Endothelial cell of hepatic sinusoid (primary cell): ENCODE data around the gene SCLY.
"Not testable (repeated sequence)": the region's sequence is repeated elsewhere in the genome, so short reads cannot be mapped to it uniquely, and the experiment has no call there.

Experiments
- in situ Hi-C: cut with HindIII; loops from 2 replicates; pipeline ENCODE4 v1.10.0; 2017; ENCODE audit warnings: low sequenced_read_pairs

Gene SCLY

GRCh38 chr2:238060542-238061314, at the start of gene SCLY:
SCLY (plus strand) TSS chr2:238061001; CDS start chr2:238061055, 54 bp downstream.
- in situ Hi-C loops, result no loop called here

- in situ Hi-C loops, result no loop called here
Observed at GRCh38 chr2:238013806-238014205, 47.0 kb upstream of the SCLY start.

GRCh38 chr2:238015705-238016104, 45.1 kb upstream of the SCLY start:
- in situ Hi-C loops, result no loop called here

- in situ Hi-C loops, result no loop called here
Observed at GRCh38 chr2:238016526-238016925, 44.3 kb upstream of the SCLY start.

- in situ Hi-C loops, result no loop called here
Observed at GRCh38 chr2:238019962-238020361, 40.8 kb upstream of the SCLY start.

- in situ Hi-C loops, result no loop called here
Observed at GRCh38 chr2:238020816-238021215, 40.0 kb upstream of the SCLY start.

GRCh38 chr2:238021327-238021726, 39.5 kb upstream of the SCLY start:
- in situ Hi-C loops, result no loop called here

- in situ Hi-C loops, result no loop called here
Observed at GRCh38 chr2:238022594-238023157, 38.1 kb upstream of the SCLY start.

- in situ Hi-C loops, result no loop called here
Observed at GRCh38 chr2:238023608-238024007, 37.2 kb upstream of the SCLY start.

GRCh38 chr2:238024986-238025385, 35.8 kb upstream of the SCLY start:
- in situ Hi-C loops, result loop anchor here (5.0 kb wide), 2 partner anchors 38 to 67 kb away; no protein-coding TSS in a partner anchor

- in situ Hi-C loops, result loop anchor here (5.0 kb wide), 2 partner anchors 39 to 66 kb away; no protein-coding TSS in a partner anchor
Observed at GRCh38 chr2:238025741-238026360, 35.0 kb upstream of the SCLY start.

- in situ Hi-C loops, result loop anchor here (5.0 kb wide), 2 partner anchors 40 to 65 kb away; no protein-coding TSS in a partner anchor
Observed at GRCh38 chr2:238027058-238027457, 33.7 kb upstream of the SCLY start.

- in situ Hi-C loops, result loop anchor here (5.0 kb wide), 2 partner anchors 41 to 64 kb away; no protein-coding TSS in a partner anchor
Observed at GRCh38 chr2:238027591-238028415, 33.0 kb upstream of the SCLY start.

GRCh38 chr2:238029853-238030252, 30.9 kb upstream of the SCLY start:
- in situ Hi-C loops, result loop anchor here (5.0 kb wide), 2 partner anchors 43 to 62 kb away; no protein-coding TSS in a partner anchor

- in situ Hi-C loops, result no loop called here
Observed at GRCh38 chr2:238030422-238031155, 30.2 kb upstream of the SCLY start.

GRCh38 chr2:238031751-238032150, 29.1 kb upstream of the SCLY start:
- in situ Hi-C loops, result no loop called here

GRCh38 chr2:238032755-238033337, 28.0 kb upstream of the SCLY start:
- in situ Hi-C loops, result no loop called here

- in situ Hi-C loops, result not testable (repeated sequence)
Observed at GRCh38 chr2:238033991-238034390, 26.8 kb upstream of the SCLY start.

GRCh38 chr2:238038203-238038602, 22.6 kb upstream of the SCLY start:
- in situ Hi-C loops, result no loop called here

GRCh38 chr2:238039151-238039550, 21.6 kb upstream of the SCLY start:
- in situ Hi-C loops, result no loop called here
